Measurements from ENCODE around the gene CEMIP.
A peak's percentile ranks its signal among the peaks of the same experiment; 100 is the strongest.
"Not testable (repeated sequence)": the region's sequence is repeated elsewhere in the genome, so short reads cannot be mapped to it uniquely, and the experiment has no call there.

CEMIP gene

DNA sequence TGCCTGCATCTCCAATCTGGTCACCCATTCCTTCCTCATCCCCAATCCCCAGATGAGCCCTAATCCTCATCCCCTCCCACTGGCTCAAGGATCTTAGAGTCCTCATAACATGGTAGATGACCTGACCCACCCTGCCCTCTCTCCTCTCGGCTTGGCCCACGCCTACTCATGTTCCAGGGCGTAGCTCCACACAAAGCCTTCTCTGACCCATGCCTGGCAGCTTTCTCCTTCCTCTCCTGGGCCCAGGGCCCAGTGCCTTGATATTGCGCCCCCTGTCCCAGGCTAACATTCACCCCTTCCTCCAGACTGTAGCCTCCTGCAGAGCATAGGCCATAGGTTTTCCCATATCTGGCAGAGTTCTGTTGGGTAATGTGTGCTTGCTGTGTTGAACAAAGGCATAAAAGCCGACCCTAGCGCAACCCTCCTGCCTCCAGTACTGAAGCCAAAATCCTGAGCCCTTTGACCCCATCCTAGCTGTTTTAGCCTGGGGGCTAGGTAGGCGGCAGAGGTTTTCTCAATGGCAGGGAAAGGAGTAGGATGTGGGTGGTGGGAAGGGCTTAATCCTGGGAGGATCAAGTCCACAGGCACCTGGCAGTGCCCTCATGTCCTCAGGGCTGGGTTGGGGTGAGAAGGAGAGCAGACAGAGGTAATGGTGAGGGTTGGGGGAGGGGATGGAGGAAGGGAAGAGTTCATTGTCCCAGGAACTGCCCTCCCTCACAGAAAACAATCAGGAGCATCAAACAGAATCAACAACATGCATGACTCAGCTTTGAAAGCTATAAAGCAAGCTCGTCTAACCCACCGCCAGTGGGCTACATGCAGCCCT, 175.0 kb downstream of the CEMIP start:
- no peak for DNase-seq (ENCODE audit: low spot score)

DNA sequence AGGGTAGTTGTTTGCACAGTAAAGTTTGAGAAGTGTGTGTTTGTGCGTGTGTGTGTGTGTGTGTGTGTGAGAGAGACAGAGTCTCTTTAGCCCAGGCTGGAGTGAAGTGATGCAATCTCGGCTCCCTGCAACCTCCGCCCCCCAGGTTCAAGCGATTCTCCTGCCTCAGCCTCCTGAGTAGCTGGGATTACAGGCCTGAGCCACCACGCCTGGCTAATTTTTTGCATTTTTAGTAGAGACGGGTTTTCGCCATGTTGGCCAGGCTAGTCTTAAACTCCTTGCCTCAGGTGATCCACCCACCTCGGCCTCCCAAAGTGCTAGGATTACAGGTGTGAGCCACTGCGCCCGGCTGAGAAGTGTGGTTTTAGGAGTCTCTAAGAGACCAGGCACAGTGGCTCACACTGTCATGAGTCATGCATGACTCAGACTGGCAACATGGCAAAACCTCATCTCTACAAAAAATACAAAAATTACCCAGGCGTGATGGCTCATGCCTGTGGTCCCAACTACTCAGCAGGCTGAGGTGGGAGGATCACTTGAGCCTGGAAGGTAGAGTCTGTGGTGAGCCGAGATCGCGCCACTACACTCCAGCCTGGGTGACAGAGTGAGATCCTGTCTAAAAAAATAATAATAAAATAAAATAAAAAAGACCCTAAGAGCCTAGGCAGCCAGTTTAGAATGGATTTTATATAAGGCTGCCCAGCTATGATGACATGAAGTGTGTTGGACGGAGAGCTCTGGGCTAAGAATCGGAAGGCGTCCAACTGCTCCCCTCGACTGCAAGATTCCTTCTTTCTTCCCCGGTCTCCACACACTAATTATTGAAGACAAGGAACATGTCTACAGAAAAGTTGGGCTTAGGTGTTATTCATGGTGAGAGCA, 176.6 kb downstream of the CEMIP start:
- not testable (repeated sequence) for DNase-seq (ENCODE audit: low spot score)

DNA sequence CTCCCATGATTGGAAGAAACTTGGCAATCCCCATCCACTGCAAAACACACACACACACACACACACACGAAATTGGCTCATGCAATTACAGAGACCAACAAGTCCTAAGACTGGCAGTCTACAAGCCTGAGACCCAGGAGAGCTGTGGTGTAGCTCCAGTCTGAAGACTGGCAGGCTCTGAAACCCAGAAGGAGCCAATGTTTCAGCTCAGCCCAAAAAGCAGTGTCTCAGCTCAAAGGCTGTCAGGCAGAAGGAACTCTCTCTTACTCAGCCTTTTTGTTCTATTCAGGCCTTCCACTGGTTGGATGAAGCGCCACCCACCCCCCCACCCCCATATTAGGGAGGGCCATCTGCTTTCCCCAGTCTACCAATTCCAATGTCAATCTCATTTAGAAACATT, 178.4 kb downstream of the CEMIP start:
- DNase-seq (ENCODE audit: low spot score), result no peak

DNA sequence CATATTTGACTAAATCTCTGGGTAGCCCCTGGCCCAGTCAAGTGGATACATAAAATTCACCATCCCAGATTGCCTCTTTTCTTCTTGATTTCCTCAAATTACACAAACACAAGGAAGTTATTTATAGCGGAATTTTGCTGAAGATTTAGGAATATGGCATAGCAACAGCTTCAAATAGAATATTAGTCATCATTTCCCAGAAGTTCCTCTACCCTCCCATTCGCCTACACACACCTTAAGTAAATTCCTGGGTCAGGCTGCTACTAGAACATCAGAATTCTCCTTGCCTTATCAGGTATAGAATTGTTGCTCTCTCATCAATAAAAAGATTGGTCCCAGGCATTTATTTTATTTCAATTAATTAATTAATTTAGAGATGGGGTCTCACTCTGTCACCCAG, 178.8 kb downstream of the CEMIP start:
- no peak for DNase-seq (ENCODE audit: low spot score)

DNA sequence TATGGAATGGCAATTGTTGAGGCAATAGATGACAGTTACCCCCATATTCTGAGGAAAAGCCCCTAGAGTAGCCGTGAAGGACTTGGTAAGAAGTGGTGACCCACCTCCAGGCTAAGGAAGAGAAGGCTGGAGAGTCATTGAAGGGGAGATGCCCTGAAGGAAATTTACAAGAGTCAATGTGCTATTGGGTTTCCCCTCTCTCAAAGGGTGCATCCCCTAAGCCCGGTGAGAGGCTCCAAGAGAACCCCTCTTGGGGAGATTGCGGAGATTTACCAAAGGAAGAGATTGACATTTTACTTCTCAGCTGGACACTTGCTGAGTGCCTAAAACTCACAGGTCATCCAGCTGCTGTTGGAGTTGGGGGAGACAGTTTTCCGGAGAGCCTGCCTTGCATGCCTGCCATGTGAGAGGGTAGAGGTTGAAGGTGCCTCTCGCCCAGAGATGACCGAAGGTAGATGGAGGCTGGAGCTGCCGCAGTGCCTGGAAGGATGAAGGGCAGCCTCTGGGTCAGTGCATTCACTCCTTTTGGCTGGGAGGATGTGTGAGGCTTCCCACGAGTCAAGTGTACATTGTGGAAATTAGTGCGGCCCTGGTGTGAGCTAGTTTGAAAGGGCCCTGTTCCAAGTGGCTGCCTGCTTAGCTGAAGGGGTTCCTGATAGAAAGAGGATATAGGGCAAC, 179.8 kb downstream of the CEMIP start:
- DNase-seq (ENCODE audit: low spot score), result no peak

DNA sequence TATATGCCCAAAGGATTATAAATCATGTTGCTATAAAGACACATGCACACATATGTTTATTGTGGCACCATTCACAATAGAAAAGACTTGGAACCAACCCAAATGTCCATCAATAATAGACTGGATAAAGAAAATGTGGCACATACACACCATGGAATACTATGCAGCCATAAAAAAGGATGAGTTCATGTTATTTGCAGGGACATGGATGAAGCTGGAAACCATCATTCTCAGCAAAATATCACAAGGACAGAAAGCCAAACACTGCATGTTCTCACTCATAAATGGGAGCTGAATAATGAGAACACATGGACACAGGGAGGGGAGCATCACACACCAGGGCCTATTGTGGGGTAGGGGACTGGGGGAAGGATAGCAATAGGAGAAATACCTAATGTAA, 186.3 kb downstream of the CEMIP start:
- DNase-seq (ENCODE audit: low spot score), result not testable (repeated sequence)

DNA sequence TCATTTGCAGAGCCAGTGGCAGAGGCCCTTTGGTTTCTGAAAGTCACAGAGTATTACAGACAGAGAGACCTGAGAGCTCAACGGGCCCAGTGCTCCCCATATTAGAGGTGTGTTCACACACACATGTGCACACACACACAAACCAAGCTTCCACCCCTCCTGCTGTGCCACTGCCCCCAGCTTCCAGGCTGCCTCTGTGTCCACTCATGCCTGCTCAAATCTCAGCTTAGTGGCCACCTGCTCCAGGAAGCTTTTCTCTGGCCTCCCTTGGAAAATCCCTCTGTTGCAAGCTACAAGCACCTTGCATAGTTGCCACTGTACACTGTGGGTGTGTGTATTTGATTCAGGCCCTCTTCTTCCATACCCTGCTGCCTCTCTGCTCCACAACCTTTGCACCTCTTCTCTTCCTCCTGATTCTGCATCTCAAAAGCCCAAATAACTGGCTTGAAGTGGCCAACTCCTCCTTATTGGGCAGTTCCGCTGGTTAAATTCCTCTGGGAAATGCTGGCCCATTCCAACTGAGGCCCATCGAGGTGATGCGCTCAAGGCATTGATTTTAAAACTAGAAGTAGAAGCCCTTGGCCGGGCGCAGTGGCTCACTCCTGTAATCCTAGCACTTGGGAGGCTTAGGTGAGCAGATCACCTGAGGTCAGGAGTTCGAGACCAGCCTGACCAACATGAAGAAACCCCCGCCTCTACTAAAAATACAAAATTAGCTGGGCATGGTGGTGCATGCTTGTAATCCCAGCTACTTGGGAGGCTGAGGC, 187.4 kb downstream of the CEMIP start:
- no peak for DNase-seq (ENCODE audit: low spot score)

DNA sequence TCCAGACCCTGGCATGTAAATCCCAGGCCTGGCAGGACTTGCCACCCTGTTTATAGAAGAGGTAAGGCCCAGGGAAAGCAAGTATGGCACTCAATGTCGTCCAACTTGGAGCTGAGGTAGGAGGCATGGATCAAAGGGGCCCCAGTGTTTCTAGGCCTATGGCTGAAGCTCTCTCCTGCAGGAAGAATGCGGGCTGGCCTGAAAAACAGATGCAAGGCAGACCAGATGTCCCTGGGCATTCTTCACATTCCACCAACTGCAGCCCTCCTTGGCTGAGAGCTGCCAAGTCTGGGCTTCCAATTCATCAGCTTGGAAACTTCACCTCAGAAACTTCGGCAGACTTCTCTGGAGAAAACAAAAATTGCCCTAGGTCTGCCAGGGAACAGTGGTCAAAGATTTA, 188.3 kb downstream of the CEMIP start:
- DNase-seq (ENCODE audit: low spot score), result no peak

DNA sequence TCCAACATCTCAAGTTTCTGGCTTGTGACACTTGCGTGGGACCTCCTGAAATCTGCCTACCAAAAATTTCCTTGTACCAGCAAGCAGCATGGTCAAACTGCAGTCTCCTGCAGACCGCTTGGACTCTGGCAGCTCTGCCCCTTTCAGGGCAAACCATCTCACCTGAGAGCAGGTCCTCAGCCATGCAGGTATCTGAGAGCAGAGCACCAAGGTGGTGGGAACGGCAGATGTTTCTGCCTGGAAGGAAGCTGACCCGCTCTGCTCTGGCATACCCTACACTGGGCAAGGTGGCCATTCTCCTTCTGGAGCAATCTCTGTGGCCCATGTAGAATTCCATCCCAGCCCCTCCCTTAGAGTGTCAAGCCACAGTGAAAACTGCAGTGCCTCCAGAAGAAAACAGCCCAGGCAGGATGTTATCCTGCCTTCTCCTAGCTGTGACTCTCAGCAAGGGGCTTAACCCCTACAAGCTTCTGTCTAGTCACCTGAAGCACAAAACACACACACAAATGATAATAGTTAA, 188.9 kb downstream of the CEMIP start:
- DNase-seq (ENCODE audit: low spot score), result no peak

DNA sequence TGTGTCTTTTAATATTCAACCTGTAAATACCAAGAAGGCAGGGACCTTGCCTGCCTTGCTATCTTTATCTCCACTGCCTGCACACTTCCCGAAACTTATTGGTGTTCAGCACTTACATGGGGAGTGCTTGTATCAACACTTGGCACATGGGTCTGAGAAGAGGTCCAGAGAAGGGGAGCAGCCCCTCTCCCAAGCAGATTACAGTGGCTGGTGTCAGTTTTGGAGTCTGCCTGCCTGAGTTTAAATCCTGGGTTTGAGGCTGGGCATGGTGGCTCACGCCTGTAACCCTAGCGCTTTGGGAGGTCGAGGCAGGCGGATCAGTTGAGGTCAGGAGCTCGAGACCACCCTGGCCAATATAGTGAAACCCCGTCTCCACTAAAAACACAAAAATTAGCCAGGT, 190.1 kb downstream of the CEMIP start:
- DNase-seq (ENCODE audit: low spot score), result no peak

DNA sequence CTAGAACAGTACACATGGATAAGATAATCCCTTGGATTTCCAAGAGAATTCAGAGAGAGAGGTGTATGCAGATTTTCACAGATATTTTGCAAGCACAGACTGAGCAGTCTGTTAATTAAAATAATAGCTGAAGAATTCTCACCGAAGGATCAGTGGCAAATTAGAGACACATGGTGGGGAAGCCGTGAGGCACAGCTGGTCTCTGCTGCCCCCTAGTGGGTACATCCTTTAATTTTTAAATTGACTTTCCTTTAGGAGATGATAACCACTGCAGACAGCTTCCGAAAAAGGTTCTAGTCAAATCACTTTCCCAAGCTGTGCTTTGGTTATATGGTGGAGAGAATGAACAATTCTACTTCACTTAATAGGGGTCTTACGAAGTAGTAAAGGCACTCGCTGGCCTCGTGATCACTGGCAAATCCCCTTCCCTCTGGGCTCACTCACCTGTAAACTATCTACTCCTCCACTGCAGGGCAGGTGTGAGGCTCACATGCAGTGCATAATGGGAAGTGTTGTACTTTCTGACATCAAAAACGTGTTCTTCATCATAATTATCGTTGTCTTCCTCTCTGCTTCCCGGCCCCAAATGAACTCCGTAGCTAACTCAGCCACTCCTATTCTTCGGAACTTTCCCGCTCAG, 191.0 kb downstream of the CEMIP start:
- DNase-seq (ENCODE audit: low spot score), result peak; percentile 74

DNA sequence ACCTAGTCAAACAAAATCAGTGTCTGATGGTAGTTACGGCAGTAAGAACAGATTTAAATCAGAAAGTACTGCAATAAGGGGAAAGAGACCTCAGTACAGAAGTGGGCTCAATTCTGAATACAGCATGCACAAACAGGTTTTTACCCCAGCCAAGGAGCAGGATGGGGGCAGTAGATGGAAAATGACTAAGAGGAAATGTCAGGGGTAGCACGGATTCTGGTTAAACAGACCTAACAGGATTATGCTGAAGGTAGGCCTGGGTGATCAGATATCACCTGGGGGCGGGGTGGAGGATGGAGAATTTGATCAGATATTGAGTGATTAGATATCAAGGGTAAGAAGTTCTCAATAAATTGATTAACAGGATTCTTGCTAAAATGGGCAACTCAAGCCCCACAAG, 191.5 kb downstream of the CEMIP start:
- DNase-seq (ENCODE audit: low spot score), result no peak

DNA sequence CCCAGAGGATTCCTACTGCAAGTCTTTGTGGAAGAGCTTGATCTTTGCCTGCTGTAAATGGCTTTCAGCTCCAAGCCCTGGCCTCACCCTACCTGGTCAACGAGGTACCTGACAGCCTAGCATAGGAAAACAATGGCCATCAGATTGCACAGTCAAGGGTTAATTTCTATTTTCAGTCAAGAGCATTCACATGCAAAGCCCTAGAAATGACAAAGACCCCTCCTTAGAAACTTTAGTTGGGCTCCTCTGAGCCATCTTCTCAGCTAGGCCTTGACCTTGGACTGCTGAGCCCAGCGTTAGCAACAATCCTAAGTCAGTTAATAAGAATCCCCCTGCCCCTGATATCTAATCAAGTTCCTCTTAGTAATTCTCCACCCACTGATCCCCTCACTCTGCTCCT, 192.0 kb downstream of the CEMIP start:
- no peak for DNase-seq (ENCODE audit: low spot score)

DNA sequence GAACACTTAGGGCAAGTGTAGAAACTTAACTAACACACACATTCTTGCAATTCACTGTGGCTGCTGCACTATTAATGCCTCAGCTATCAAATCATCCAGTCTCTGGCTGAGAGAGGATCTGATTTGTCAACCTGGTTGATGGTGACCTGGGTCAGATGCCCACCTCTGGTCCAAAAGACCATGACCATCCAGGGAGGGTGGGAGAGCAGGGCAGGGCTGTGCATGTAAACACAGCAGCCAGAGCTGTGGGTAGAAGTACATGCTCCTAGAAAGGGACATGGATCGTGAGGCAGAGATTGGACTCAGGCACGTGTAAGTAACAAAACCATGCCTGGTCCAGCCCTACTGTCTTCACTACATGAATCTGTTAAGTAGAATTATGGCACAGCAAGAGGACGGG, 193.1 kb downstream of the CEMIP start:
- DNase-seq (ENCODE audit: low spot score), result no peak

DNA sequence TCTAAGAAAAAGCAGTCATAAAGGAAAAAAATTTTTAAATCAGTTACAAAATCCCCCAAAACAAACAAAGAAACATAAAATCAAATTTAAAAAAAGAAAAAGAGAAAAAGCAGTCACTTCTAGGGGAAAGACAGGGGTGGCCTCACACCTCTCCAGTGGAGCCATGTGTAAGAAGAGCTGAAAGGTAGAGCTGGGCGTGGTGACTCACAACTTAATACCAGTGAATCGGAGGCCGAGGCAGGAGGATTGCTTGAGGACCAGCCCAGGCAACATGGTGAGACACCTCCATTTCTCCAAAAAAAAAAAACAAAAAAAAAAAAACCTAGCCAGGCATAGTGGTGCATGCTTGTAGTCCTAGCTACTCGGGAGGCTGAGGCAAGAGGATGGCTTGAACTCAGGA, 195.7 kb downstream of the CEMIP start:
- DNase-seq (ENCODE audit: low spot score), result no peak

DNA sequence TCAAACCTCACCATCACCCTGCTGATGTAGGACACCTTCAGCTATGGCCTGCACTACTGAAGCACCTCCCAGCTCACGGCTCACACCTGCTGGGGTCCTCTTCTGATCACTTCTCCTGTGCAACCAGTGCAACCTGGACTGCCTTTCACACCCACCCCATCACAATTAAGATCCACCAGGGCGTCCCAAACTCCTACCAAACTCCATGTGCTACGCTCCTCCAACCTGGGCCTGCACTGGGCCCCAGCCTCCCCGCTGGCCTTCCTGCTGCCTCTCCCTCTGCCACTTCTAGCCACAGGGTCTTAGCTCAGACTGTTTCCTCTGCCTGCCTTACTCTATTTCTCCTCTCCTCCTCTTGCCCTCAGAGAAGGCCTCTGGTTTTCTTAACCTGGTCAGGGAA, 197.7 kb downstream of the CEMIP start:
- DNase-seq (ENCODE audit: low spot score), result no peak

DNA sequence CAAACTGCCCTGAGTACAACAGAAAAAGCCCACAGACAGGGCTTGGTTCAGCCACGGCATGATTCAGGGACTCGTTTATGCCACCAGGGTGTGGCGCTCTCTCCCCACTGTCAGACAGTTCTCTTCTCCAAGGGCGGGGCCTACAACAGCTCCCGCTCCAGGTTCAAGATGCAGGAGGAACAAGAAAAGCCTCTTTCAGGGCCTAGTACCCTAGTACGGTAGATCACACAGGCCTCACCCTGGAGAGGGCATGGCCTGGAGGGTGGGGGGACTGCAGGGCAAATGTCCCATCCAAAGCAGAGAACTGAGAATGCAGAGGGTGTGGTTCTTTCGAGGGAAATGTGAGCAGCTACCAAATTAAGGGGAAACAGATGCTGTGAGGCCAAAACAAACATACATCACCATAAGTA, 198.5 kb downstream of the CEMIP start:
- DNase-seq (ENCODE audit: low spot score), result peak; percentile 47

DNA sequence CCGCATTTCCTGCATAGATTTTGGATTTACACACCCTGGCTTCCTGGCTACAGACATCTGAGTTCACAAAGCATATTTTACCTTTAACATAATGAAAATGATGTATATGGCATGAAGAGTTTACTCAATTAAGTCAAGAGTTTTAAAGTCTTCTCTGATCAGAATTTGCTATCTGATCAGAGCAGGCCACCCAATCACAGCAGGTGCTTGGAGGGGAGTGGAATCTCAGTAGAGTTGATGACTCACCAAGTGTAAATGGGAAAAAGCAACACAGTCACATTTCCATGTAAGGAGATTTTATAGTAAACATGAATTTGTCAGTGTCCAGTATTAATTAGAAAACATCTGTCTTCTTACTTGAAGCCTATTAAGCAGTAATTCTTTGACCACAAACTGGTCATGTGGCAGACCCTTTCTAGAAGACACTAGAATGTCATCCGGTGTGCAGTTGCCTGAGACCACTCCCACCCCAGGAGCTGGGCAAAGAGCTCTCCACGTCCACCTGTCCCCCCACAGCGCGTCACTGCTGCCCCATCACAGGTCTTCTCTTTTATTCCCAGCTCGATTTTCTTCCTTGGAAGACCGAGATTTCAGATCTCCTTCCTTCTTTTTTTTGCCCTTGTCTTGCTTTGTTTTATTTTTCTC, 199.6 kb downstream of the CEMIP start:
- no peak for DNase-seq (ENCODE audit: low spot score)

DNA sequence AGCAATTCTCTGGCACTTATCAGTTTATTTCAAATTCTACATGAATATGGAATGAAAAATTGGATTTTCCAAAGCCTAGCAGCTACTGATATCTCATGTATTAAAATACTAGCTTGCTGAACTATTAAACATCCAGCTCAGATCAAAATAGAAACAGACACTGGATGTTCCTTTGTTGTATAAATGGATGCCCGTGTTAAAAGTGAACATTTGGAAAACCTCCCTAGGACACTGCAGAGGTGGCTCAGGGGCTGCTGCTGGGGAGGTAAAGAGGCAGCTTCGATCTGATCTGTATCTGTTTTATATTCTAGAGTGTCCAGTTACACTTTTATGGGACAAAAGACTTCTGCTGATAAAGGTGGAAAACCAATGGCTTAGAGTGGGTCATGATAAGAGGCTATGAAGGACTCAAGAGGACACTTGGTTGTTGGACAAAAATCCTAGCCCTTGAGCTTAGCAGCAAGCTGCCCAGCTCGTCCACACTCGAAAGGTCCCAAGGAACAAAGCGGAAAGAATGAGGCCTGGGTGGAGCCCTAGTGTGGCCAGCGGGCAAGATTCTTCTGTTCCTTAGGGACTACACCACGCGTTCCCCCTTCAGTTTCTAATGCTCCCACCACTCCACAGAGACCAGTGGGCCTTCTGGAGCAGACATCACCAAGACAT, 200.5 kb downstream of the CEMIP start:
- no peak for DNase-seq (ENCODE audit: low spot score)

DNA sequence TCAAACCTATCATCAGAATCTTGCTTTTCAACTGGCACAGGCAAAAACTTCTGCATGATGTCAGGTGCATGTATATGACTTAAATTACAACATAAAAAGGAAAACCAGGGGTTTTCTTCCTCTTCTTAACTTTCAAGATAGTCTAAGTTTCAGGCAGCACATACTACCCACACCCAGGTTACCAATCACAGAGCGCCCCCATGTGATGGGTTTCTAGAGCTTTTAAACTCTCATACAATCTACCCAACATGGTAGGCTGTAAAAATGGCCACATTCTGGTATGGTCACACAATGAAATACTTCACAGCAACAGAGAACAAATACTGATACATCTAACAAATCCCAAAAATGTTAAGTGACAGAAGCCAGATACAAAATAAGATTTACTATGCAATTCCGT, 203.0 kb downstream of the CEMIP start:
- peak; percentile 60 for DNase-seq (ENCODE audit: low spot score)

Data from NAMALWA (cell line).